GM23338 (cell line): ENCODE results near the gene FTCDNL1. TPM values are rescaled to one million over a fixed set of nuclear protein-coding genes. Genes with fewer than 3 reads are reported as not detected.

Experiments used
- ATAC-seq: fragments of 200-7000 bp; cut with Tn5 transposase; 3 replicates; pipeline ENCODE4 v1.9.1; 2020
- DNase-seq: peaks from one replicate; pipeline ENCODE4 v3.0.0-alpha.2; 2015; ENCODE audit warnings: low spot score
- H2AFZ ChIP-seq: fragments of 200-600 bp; sonication (generic); 2 replicates; pipeline ENCODE4 v1.8.0; 2016; ENCODE audit warnings: antibody characterized with exemption, mild to moderate bottlenecking, moderate library complexity
- H3F3A ChIP-seq: fragments of 200-600 bp; sonication (generic); replicated peaks from 2 replicates; pipeline ENCODE4 v1.8.0; 2017; ENCODE audit warnings: antibody characterized with exemption, mixed run types, low read depth
- H3K27ac ChIP-seq: fragments of 200-600 bp; sonication (generic); 2 replicates; pipeline ENCODE4 v1.6.1; 2016; ENCODE audit warnings: low read depth
- H3K27me3 ChIP-seq: fragments of 200-600 bp; sonication (generic); 2 replicates; pipeline ENCODE4 v1.8.0; 2016; ENCODE audit warnings: mild to moderate bottlenecking, mixed run types, moderate library complexity; ENCODE audit not compliant: insufficient read depth
- H3K36me3 ChIP-seq: fragments of 200-600 bp; sonication (generic); 2 replicates; pipeline ENCODE4 v1.8.0; 2016; ENCODE audit warnings: mild to moderate bottlenecking; ENCODE audit not compliant: insufficient read depth
- H3K4me1 ChIP-seq: fragments of 200-600 bp; sonication (generic); 2 replicates; pipeline ENCODE4 v1.8.0; 2016; ENCODE audit warnings: mild to moderate bottlenecking, moderate library complexity; ENCODE audit not compliant: insufficient read depth
- H3K4me2 ChIP-seq: fragments of 200-600 bp; sonication (generic); 2 replicates; pipeline ENCODE4 v1.7.1; 2017; ENCODE audit warnings: mixed run types
- H3K4me3 ChIP-seq: fragments of 200-600 bp; sonication (generic); 2 replicates; pipeline ENCODE4 v1.6.1; 2016; ENCODE audit warnings: mixed run types
- H3K79me2 ChIP-seq: fragments of 200-600 bp; sonication (generic); replicated peaks from 2 replicates; pipeline ENCODE4 v1.8.0; 2017; ENCODE audit warnings: mild to moderate bottlenecking; ENCODE audit not compliant: insufficient read depth
- H3K9me2 ChIP-seq: fragments of 200-600 bp; sonication (generic); 2 replicates; pipeline ENCODE4 v1.8.0; 2017; ENCODE audit not compliant: insufficient read depth
- H4K20me1 ChIP-seq: fragments of 200-600 bp; sonication (generic); replicated peaks from 2 replicates; pipeline ENCODE4 v1.8.0; 2017; ENCODE audit warnings: mild to moderate bottlenecking; ENCODE audit not compliant: insufficient read depth
- H3K27ac Mint-ChIP-seq: 2 replicates; pipeline ENCODE4 v1.8.0; 2020; ENCODE audit warnings: inconsistent platforms, mild to moderate bottlenecking, moderate library complexity, mixed read lengths
- H3K27me3 Mint-ChIP-seq: 3 replicates; pipeline ENCODE4 v1.8.0; 2022; ENCODE audit warnings: low read depth, mild to moderate bottlenecking, moderate library complexity, mixed read lengths, inconsistent platforms; ENCODE audit not compliant: insufficient read depth, poor library complexity
- H3K36me3 Mint-ChIP-seq: 3 replicates; pipeline ENCODE4 v1.8.0; 2021; ENCODE audit warnings: low read depth, mild to moderate bottlenecking, inconsistent platforms, moderate library complexity, mixed read lengths
- H3K4me1 Mint-ChIP-seq: 3 replicates; pipeline ENCODE4 v1.8.0; 2020; ENCODE audit warnings: mild to moderate bottlenecking, inconsistent platforms, mixed read lengths
- H3K4me3 Mint-ChIP-seq: 3 replicates; pipeline ENCODE4 v1.8.0; 2021; ENCODE audit warnings: moderate library complexity, mild to moderate bottlenecking, inconsistent platforms, mixed read lengths
- H3K9me3 Mint-ChIP-seq: 3 replicates; pipeline ENCODE4 v1.8.0; 2020; ENCODE audit warnings: moderate library complexity, mild to moderate bottlenecking, inconsistent platforms, mixed read lengths
- CREB1 ChIP-seq: fragments of 250-450 bp; sonication (Bioruptor Pico); IDR thresholded peaks from 2 replicates; pipeline ENCODE4 v1.5.0; 2020; ENCODE audit warnings: low read depth, mild to moderate bottlenecking, moderate library complexity
- ETS1 ChIP-seq: IDR thresholded peaks from 2 replicates; pipeline ENCODE4 v1.6.1; 2016; ENCODE audit warnings: antibody characterized with exemption
- ZNF114 ChIP-seq: fragments of 250-450 bp; sonication (Bioruptor Pico); IDR thresholded peaks from 2 replicates; pipeline ENCODE4 v1.5.0; 2020; ENCODE audit warnings: mild to moderate bottlenecking, moderate library complexity
- ZNF331 ChIP-seq: fragments of 250-450 bp; sonication (Bioruptor Pico); IDR thresholded peaks from 2 replicates; pipeline ENCODE4 v1.5.0; 2020; ENCODE audit warnings: low read depth, mild to moderate bottlenecking, moderate library complexity
- polyA plus RNA-seq: library from polyadenylated mRNA; unstranded; fragments of >200 nt; fragmentation: Nextera tagmentation; extraction: Ambion mirVana; gene quantifications from 2 replicates; pipeline ENCODE4 v1.2.1, GENCODE V29; 2016
- total RNA-seq: library from RNA; depleted of rRNA; stranded (reverse); fragments of >200 nt; shearing (Covaris generic); gene quantifications from 2 replicates; pipeline ENCODE4 v1.2.3, GENCODE V29; 2014
- TF ChIP-seq, protein P1 (sequence below): fragments of 250-450 bp; sonication (Bioruptor Pico); IDR thresholded peaks from 2 replicates; pipeline ENCODE4 v1.5.0; 2020; ENCODE audit warnings: mild to moderate bottlenecking, moderate library complexity

The FTCDNL1 gene
- total and polyA plus RNA-seq, 2 experiments from 2014 or later, result 1.7 to 2.0 TPM

DNA sequence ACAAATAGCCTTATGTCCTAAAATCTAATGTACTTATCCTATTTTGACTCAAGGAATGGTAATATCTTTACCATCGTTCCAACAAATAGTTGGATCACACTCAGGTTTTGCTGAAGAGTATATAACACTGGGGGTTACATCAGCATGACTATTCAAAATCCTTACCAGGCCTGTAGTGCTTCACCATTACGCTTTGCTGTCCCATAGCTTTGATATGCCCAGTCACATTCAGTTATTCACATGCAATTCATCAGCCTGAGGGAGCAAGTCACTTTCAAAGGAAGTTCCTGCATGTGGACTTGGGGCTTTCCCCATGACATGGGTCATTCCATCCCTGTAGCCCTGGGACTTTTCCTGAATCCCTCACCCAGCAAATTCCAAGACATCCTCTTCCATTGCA, 39.6 kb downstream of the FTCDNL1 start:
- Mint-ChIP-seq H3K4me1 (peaks cover 29% of the 10 kb centered on the region), H3K27ac (peak overlapping the region; percentile 61), H3K9me3 (peaks cover 8% of the 10 kb centered on the region), H3K36me3 (peaks cover 12% of the 10 kb centered on the region; the same call in 2 of the 3 replicates), H3K27me3 (peaks cover 3% of the 10 kb centered on the region), H3K4me3 (no peak overlapping the region)
- ATAC-seq (peak; percentile 75), DNase-seq (no peak)
- TF ChIP-seq ZNF331 (CRISPR knock-in tag), result no peak
- no peak for TF ChIP-seq ZNF114 (CRISPR knock-in tag)
- TF ChIP-seq ETS1, result no peak
- TF ChIP-seq, protein P1, sequence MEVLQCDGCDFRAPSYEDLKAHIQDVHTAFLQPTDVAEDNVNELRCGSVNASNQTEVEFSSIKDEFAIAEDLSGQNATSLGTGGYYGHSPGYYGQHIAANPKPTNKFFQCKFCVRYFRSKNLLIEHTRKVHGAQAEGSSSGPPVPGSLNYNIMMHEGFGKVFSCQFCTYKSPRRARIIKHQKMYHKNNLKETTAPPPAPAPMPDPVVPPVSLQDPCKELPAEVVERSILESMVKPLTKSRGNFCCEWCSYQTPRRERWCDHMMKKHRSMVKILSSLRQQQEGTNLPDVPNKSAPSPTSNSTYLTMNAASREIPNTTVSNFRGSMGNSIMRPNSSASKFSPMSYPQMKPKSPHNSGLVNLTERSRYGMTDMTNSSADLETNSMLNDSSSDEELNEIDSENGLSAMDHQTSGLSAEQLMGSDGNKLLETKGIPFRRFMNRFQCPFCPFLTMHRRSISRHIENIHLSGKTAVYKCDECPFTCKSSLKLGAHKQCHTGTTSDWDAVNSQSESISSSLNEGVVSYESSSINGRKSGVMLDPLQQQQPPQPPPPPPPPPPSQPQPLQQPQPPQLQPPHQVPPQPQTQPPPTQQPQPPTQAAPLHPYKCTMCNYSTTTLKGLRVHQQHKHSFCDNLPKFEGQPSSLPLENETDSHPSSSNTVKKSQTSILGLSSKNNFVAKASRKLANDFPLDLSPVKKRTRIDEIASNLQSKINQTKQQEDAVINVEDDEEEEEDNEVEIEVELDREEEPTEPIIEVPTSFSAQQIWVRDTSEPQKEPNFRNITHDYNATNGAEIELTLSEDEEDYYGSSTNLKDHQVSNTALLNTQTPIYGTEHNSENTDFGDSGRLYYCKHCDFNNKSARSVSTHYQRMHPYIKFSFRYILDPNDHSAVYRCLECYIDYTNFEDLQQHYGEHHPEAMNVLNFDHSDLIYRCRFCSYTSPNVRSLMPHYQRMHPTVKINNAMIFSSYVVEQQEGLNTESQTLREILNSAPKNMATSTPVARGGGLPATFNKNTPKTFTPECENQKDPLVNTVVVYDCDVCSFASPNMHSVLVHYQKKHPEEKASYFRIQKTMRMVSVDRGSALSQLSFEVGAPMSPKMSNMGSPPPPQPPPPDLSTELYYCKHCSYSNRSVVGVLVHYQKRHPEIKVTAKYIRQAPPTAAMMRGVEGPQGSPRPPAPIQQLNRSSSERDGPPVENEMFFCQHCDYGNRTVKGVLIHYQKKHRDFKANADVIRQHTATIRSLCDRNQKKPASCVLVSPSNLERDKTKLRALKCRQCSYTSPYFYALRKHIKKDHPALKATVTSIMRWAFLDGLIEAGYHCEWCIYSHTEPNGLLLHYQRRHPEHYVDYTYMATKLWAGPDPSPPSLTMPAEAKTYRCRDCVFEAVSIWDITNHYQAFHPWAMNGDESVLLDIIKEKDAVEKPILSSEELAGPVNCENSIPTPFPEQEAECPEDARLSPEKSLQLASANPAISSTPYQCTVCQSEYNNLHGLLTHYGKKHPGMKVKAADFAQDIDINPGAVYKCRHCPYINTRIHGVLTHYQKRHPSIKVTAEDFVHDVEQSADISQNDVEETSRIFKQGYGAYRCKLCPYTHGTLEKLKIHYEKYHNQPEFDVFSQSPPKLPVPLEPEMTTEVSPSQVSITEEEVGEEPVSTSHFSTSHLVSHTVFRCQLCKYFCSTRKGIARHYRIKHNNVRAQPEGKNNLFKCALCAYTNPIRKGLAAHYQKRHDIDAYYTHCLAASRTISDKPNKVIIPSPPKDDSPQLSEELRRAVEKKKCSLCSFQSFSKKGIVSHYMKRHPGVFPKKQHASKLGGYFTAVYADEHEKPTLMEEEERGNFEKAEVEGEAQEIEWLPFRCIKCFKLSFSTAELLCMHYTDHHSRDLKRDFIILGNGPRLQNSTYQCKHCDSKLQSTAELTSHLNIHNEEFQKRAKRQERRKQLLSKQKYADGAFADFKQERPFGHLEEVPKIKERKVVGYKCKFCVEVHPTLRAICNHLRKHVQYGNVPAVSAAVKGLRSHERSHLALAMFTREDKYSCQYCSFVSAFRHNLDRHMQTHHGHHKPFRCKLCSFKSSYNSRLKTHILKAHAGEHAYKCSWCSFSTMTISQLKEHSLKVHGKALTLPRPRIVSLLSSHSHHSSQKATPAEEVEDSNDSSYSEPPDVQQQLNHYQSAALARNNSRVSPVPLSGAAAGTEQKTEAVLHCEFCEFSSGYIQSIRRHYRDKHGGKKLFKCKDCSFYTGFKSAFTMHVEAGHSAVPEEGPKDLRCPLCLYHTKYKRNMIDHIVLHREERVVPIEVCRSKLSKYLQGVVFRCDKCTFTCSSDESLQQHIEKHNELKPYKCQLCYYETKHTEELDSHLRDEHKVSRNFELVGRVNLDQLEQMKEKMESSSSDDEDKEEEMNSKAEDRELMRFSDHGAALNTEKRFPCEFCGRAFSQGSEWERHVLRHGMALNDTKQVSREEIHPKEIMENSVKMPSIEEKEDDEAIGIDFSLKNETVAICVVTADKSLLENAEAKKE, result peak; percentile 66
- no peak for TF ChIP-seq CREB1 (CRISPR knock-in tag)
- no peaks in the 10 kb centered on the region for H3F3A ChIP-seq
- no peaks in the 10 kb centered on the region for H3K36me3 ChIP-seq
- H3K79me2 ChIP-seq, result no peaks in the 10 kb centered on the region
- H3K27ac ChIP-seq, result no peak overlapping the region
- H4K20me1 ChIP-seq, result no peaks in the 10 kb centered on the region
- no peak overlapping the region for H2AFZ ChIP-seq
- H3K4me2 ChIP-seq, result peak overlapping the region; percentile 25; the same call in 1 of the 2 replicates
- H3K27me3 ChIP-seq, result no peaks in the 10 kb centered on the region
- no peak overlapping the region for H3K4me3 ChIP-seq
- H3K9me2 ChIP-seq, result no peaks in the 10 kb centered on the region
- peaks cover 25% of the 10 kb centered on the region for H3K4me1 ChIP-seq
